GM18526 (cell line): Measurements from ENCODE around the gene EPN3.

Source experiments
- POLR2A ChIP-seq: IDR thresholded peaks from 3 replicates; pipeline ENCODE4 v1.6.1; 2011; ENCODE audit not compliant: insufficient read length; ENCODE audit errors: extremely low read depth

EPN3 gene

DNA sequence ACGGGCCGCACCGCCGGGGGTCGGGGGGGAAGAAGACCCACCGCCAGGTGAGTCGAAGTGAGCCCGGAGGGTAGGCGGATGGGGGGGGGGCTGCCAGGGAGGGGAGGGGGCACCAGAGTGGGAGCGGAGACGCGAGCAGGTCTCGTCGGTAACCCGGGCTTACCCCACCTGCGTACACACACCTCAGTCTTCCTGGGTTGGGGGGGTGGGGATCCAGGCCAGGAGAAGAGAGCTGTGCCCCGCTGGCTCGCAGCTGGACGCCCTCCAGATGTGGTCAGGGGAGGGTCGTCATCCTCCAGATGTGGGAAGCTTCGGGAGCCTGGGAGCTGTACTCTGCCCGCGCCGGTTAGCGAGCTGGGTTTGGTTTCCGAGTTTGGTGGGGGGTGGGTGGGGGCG lies 29.2 kb downstream of the EPN3 start:
- TF ChIP-seq POLR2A = no peak

- TF ChIP-seq POLR2A = no peak
These were observed 29.9 kb downstream of the EPN3 start for GRCh38 chr17:50562242-50563091.

DNA sequence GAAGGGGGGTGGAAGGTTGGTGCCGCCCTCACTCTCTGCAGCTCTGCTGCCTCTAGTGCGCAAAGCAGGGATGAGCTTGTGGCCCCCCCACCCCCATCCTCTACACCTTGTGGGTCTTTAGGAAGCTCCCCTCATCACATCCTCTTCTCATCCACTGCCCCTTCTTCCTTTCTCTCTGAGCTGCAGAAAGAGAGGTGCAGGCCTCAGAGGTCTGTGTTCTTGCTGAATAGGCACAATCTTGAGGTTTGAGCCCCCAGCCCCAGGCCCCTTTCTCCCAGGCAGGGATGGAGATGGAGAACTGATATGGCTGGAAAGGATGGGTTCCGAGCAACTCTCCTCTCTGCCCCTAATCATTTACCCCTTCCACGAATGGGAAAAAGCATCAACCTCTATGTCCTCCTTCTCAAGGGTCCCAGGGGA lies 30.6 kb downstream of the EPN3 start:
- TF ChIP-seq POLR2A = no peak

GRCh38 chr17:50564916-50565315 lies 32.4 kb downstream of the EPN3 start:
- no peak for TF ChIP-seq POLR2A

DNA sequence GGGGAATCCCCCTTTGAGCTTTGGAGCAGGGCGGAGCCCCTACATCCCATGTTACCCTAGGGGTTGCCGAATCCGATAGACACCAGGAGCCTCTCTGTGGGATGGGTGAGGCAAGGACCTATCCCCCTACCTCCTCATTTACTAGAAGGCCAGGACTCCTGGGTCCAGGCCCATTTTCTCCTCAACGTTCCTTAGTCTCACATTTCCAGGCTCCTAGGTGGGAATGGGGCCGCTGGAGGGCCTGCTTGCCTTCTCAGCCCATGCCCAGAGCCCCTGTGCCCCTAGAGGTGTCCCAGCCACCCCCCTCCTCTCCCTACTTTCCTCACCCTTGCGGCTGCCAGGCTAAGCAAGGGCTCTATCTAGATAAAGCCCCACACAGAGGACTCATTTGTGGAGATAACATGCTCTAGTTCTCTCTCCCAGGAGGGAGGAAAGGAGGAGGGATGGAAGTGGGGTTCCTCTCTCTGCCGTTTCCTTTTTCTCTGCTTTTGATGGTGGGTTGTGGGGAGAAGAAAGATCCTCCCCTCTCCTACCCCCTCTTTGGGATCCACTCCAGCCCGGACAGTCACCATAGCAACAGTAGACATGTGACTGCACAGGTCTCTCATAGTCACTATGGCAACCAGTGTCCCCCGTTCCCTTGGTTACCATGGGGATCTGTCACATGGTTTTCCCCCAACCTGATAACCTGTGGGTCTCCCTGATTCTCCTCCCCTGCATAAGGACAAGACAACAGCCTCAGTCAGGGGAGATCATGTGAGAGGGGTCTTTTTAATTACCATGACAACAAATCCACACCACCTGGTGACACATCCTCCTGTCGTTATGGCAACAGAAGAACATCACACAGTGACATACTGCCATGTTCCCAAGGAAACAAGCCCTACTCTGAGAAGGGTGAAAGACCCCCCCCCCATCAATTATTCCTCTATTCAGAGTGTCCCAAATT lies 33.1 kb downstream of the EPN3 start:
- no peak for TF ChIP-seq POLR2A

- no peak for TF ChIP-seq POLR2A
These were observed 34.4 kb downstream of the EPN3 start for GRCh38 chr17:50566886-50567285.

DNA sequence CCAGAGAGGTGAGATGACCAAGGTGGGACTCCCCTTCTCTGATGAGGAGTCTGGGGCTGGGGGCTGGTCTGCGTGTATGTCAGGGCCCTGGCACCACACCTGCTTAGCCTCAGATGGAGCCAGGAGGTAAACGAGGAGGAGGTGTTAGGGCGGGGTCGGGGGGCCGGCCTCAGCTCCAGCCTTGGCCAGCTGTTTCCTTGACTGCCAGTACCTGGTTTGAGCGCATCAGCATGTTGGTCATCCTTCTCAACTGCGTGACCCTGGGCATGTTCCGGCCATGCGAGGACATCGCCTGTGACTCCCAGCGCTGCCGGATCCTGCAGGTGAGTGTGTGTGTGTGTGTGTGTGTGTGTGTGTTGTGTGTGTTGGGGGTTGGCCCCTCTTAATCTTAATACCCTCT lies 36.1 kb downstream of the EPN3 start:
- no peak for TF ChIP-seq POLR2A

DNA sequence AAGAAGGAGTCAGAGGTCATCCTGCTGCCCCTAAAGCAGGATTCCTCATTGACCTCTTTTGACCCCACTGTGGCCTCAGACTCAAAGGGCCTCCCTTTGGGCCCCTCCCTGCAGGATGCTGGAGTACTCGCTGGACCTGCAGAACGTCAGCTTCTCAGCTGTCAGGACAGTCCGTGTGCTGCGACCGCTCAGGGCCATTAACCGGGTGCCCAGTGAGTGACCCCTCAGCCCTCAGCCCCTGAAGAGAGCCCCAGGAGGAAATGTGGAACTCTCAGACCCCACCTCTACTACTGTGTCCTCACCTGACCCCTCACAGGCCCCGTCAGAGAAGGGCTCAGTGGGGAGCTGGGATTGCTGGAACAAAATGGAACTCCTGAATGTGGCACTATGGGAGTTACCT lies 37.1 kb downstream of the EPN3 start:
- TF ChIP-seq POLR2A = no peak

- TF ChIP-seq POLR2A = no peak
These were observed 37.5 kb downstream of the EPN3 start for GRCh38 chr17:50570032-50570431.

- no peak for TF ChIP-seq POLR2A
These were observed 38.0 kb downstream of the EPN3 start for GRCh38 chr17:50570528-50570927.

DNA sequence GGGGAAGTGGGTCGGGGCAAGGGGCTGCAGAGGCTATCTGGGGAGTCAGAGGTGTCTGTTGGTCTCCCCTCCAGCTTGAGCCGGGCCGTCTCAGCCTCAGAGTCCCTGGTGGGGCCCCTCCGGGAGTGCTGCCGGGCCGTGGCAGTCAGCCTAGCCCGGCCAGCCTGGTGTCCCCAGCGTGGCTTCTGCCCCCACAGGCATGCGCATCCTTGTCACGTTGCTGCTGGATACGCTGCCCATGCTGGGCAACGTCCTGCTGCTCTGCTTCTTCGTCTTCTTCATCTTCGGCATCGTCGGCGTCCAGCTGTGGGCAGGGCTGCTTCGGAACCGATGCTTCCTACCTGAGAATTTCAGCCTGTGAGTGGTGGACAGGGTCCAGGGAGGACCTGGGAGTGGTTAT lies 39.1 kb downstream of the EPN3 start:
- no peak for TF ChIP-seq POLR2A

DNA sequence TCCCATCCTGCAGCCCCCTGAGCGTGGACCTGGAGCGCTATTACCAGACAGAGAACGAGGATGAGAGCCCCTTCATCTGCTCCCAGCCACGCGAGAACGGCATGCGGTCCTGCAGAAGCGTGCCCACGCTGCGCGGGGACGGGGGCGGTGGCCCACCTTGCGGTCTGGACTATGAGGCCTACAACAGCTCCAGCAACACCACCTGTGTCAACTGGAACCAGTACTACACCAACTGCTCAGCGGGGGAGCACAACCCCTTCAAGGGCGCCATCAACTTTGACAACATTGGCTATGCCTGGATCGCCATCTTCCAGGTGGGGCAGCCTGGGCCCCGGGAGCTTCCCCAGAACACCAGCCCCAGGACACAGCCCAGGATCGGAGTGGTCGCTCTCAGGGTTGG lies 40.0 kb downstream of the EPN3 start:
- no peak for TF ChIP-seq POLR2A

GRCh38 chr17:50573866-50574611 lies 41.5 kb downstream of the EPN3 start:
- no peak for TF ChIP-seq POLR2A

DNA sequence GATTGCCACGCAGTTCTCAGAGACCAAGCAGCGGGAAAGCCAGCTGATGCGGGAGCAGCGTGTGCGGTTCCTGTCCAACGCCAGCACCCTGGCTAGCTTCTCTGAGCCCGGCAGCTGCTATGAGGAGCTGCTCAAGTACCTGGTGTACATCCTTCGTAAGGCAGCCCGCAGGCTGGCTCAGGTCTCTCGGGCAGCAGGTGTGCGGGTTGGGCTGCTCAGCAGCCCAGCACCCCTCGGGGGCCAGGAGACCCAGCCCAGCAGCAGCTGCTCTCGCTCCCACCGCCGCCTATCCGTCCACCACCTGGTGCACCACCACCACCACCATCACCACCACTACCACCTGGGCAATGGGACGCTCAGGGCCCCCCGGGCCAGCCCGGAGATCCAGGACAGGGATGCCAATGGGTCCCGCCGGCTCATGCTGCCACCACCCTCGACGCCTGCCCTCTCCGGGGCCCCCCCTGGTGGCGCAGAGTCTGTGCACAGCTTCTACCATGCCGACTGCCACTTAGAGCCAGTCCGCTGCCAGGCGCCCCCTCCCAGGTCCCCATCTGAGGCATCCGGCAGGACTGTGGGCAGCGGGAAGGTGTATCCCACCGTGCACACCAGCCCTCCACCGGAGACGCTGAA lies 43.2 kb downstream of the EPN3 start:
- TF ChIP-seq POLR2A = no peak

DNA sequence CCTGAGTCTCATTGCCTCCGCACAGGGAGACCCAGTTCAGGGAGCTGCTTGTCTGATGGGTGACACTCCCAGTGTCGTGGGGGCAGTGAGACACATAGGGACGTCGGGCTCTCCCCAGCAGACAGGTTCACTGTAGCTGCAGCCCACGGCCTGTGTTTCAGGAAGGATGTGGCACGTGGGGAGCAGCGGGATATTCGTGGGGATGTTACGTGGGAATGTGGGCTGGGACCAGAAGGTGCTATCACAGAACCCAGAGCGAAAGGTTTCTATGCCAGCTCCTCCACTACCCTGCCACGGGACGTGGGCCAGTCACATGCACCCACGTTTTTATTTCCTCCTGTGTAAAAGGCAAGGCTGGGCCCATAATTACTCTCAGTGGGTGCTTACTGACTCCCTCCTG lies 44.3 kb downstream of the EPN3 start:
- TF ChIP-seq POLR2A = no peak
